ENCODE results near the gene DAB2IP. TPM values are rescaled to one million over a fixed set of nuclear protein-coding genes. Genes with fewer than 3 reads are reported as not detected.
"Not testable (repeated sequence)": the region's sequence is repeated elsewhere in the genome, so short reads cannot be mapped to it uniquely, and the experiment has no call there.

Gene DAB2IP
- total RNA-seq, 4 donors from 2014 or later, result 19.2 to 45.4 (median 34.8) TPM

GRCh38 chr9:121619545-121620324, 31.7 kb upstream of the DAB2IP start:
- ATAC-seq (ENCODE audit: low FRiP score) (no peak), DNase-seq (ENCODE audit: low spot score) (no peak)
- no peak for TF ChIP-seq CTCF (IDR thresholded peaks at IDR 0.05)

- TF ChIP-seq CTCF (IDR thresholded peaks at IDR 0.05), result no peak
- DNase-seq (ENCODE audit: low spot score), result no peak
- ATAC-seq (ENCODE audit: low FRiP score), result no peak
Measured at GRCh38 chr9:121620325-121620673, 31.1 kb upstream of the DAB2IP start.

- DNase-seq (ENCODE audit: low spot score) (no peak), ATAC-seq (ENCODE audit: low FRiP score) (no peak)
- no peak for TF ChIP-seq CTCF (IDR thresholded peaks at IDR 0.05)
Measured at GRCh38 chr9:121620777-121621449, 30.5 kb upstream of the DAB2IP start.

- no peak for TF ChIP-seq CTCF (IDR thresholded peaks at IDR 0.05)
- DNase-seq (ENCODE audit: low spot score) (no peak), ATAC-seq (ENCODE audit: low FRiP score) (no peak)
Measured at GRCh38 chr9:121622387-121623203, 28.8 kb upstream of the DAB2IP start.

GRCh38 chr9:121623430-121623829, 28.0 kb upstream of the DAB2IP start:
- ATAC-seq (ENCODE audit: low FRiP score); DNase-seq (ENCODE audit: low spot score): not testable (repeated sequence)

- ATAC-seq (ENCODE audit: low FRiP score), result no peak
- TF ChIP-seq CTCF (IDR thresholded peaks at IDR 0.05), result no peak
Measured at GRCh38 chr9:121625590-121625989, 25.8 kb upstream of the DAB2IP start.

GRCh38 chr9:121626012-121626411, 25.4 kb upstream of the DAB2IP start:
- DNase-seq (ENCODE audit: low spot score), result no peak
- no peak for TF ChIP-seq CTCF (IDR thresholded peaks at IDR 0.05)
- no peak for ATAC-seq (ENCODE audit: low FRiP score)

More at GRCh38 chr9:121625590-121625989, 25.8 kb upstream of the DAB2IP start:
- no peak for DNase-seq (ENCODE audit: low spot score)

Measured in omental fat pad (tissue), 4 donors.